Peyer's patch (tissue), 4 donors: ENCODE measurements around the gene MUC5B.
A peak's percentile ranks its signal among the peaks of the same experiment; 100 is the strongest.
"Not testable (repeated sequence)": the region's sequence is repeated elsewhere in the genome, so short reads cannot be mapped to it uniquely, and the experiment has no call there.

Experiments
- POLR2A ChIP-seq, 2 donors: fragments of 450-650 bp; IDR thresholded peaks; one replicate each; pipeline ENCODE4 v1.5.1; 2017; ENCODE audit warnings: antibody characterized with exemption in 2 of 2, mild to moderate bottlenecking in 2 of 2, moderate library complexity in 2 of 2
- TF ChIP-seq, protein P1 (sequence below), 6 experiments: fragments of 450-650 bp in 4 of 6; fragments of 200-600 bp in 2 of 6; sonication (generic) in 1 of 6; IDR thresholded peaks; one replicate each; pipeline ENCODE4 v1.5.1; 2017 to 2019; ENCODE audit warnings: antibody characterized with exemption in 6 of 6, mild to moderate bottlenecking in 3 of 6, moderate library complexity in 1 of 6

DNA sequence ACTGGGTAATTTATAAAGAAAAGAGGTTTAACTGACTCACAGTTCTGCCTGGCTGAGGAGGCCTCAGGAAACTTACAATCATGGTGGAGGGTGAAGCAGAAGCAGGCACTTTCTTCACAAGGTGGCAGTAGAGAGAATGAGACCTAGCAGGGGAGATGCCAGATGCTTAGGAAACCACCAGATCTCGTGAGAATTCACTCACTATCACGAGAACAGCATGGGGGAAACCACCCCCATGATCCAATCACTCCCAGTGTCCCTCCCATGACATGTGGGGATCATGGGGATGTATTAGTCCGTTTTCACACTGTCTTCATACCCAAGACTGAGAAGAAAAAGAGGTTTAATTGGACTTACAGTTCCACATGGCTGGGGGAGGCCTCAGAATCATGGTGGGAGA lies 41.6 kb downstream of the MUC5B start:
- TF ChIP-seq, protein P1, sequence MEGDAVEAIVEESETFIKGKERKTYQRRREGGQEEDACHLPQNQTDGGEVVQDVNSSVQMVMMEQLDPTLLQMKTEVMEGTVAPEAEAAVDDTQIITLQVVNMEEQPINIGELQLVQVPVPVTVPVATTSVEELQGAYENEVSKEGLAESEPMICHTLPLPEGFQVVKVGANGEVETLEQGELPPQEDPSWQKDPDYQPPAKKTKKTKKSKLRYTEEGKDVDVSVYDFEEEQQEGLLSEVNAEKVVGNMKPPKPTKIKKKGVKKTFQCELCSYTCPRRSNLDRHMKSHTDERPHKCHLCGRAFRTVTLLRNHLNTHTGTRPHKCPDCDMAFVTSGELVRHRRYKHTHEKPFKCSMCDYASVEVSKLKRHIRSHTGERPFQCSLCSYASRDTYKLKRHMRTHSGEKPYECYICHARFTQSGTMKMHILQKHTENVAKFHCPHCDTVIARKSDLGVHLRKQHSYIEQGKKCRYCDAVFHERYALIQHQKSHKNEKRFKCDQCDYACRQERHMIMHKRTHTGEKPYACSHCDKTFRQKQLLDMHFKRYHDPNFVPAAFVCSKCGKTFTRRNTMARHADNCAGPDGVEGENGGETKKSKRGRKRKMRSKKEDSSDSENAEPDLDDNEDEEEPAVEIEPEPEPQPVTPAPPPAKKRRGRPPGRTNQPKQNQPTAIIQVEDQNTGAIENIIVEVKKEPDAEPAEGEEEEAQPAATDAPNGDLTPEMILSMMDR (IDR thresholded peaks at IDR 0.05): peak in 5 of 6 experiments; percentile 11 to 56 (median 41)
- TF ChIP-seq POLR2A (IDR thresholded peaks at IDR 0.05): not testable (repeated sequence)
